CD4-positive, alpha-beta T cell (primary cell): ENCODE data around the gene DNASE1. TPM values are rescaled to one million over a fixed set of nuclear protein-coding genes. Genes with fewer than 3 reads are reported as not detected.

ENCODE experiments used
- ATAC-seq: fragments of 200-7000 bp; cut with Tn5 transposase; one replicate; pipeline ENCODE4 v1.10.0; 2022; ENCODE audit warnings: mild to moderate bottlenecking; ENCODE audit not compliant: poor library complexity
- CTCF ChIA-PET: fragments of 350-600 bp; sonication (Branson Sonifier 250); formaldehyde crosslinking; loops from one replicate; lab custom pipeline; 2021; ENCODE audit warnings: antibody characterized with exemption, inconsistent platforms; lab: Charles Lee
- POLR2A ChIA-PET: fragments of 350-600 bp; sonication (Branson Sonifier 250); formaldehyde crosslinking; loops from one replicate; lab custom pipeline; 2021; ENCODE audit warnings: antibody characterized with exemption, inconsistent platforms; lab: Charles Lee
- DNase-seq, 14 experiments: peaks; one replicate each; pipeline ENCODE4 v3.0.0-alpha.2; 2013 to 2020; ENCODE audit warnings: mixed read lengths in 2 of 14
- H3K27ac ChIP-seq, 2 donors: one replicate each; pipeline versions ENCODE4 v1.5.1 to v1.7.0; 2013; ENCODE audit warnings: low read length in 2 of 2, low read depth in 1 of 2, mild to moderate bottlenecking in 1 of 2
- H3K27me3 ChIP-seq, 2 experiments: 1 replicate in 1 of 2; 2 replicates in 1 of 2; pipeline versions ENCODE4 v1.6.1 to v1.7.0; 2013; ENCODE audit warnings: low read length in 2 of 2, control low read depth in 1 of 2, mild to moderate bottlenecking in 1 of 2, moderate library complexity in 1 of 2; ENCODE audit not compliant: insufficient read depth in 2 of 2, control insufficient read depth in 1 of 2
- H3K36me3 ChIP-seq: one replicate; pipeline ENCODE4 v1.6.1; 2013; ENCODE audit warnings: low read length, control low read depth; ENCODE audit not compliant: insufficient read depth
- H3K4me1 ChIP-seq: one replicate; pipeline ENCODE4 v1.6.1; 2013; ENCODE audit warnings: low read length, control low read depth; ENCODE audit not compliant: insufficient read depth
- H3K4me3 ChIP-seq: one replicate; pipeline ENCODE4 v1.5.1; 2013; ENCODE audit warnings: mild to moderate bottlenecking, low read length, moderate library complexity
- H3K9me3 ChIP-seq, 2 experiments: 1 replicate in 1 of 2; 2 replicates in 1 of 2; pipeline versions ENCODE4 v1.6.1 to v1.7.0; 2013; ENCODE audit warnings: low read length in 2 of 2, mild to moderate bottlenecking in 2 of 2, control low read depth in 1 of 2, moderate library complexity in 1 of 2; ENCODE audit not compliant: control insufficient read depth in 1 of 2, insufficient read depth in 1 of 2
- H3K27ac Mint-ChIP-seq: one replicate; pipeline ENCODE4 v1.8.0; 2020; ENCODE audit warnings: mixed read lengths
- H3K27me3 Mint-ChIP-seq: one replicate; pipeline ENCODE4 v1.8.0; 2021; ENCODE audit warnings: mixed read lengths
- H3K36me3 Mint-ChIP-seq: one replicate; pipeline ENCODE4 v1.8.0; 2021; ENCODE audit warnings: low read depth, mixed read lengths
- H3K4me1 Mint-ChIP-seq: one replicate; pipeline ENCODE4 v1.8.0; 2021; ENCODE audit warnings: low read depth, mixed read lengths
- H3K4me3 Mint-ChIP-seq: one replicate; pipeline ENCODE4 v1.8.0; 2020; ENCODE audit warnings: mild to moderate bottlenecking, mixed read lengths
- H3K9me3 Mint-ChIP-seq: one replicate; pipeline ENCODE4 v1.8.0; 2020; ENCODE audit warnings: mixed read lengths
- intact Hi-C, 2 experiments: fragments of 100-400 bp; cut with DNase I in 1 of 2; cut with micrococcal nuclease in 1 of 2; formaldehyde crosslinking; loops; one replicate each; pipeline versions ENCODE4 v1.15.1 to v1.9.0; 2023 to 2025; cut with DNase I, micrococcal nuclease
- total RNA-seq, 174 experiments: library from RNA in 2 of 174; stranded (reverse) in 2 of 174; gene quantifications; one replicate each; pipeline ENCODE4 v1.2.3 and lab custom pipeline; 2021 to 2026
- TF ChIP-seq, protein P1 (sequence below): fragments of 200-600 bp; IDR thresholded peaks from one replicate; pipeline ENCODE4 v1.8.0; 2022; ENCODE audit warnings: antibody characterized with exemption, mild to moderate bottlenecking

DNASE1 gene
- total RNA-seq, 2 experiments from 2014 or later, result 9.5 to 10.4 TPM

DNA sequence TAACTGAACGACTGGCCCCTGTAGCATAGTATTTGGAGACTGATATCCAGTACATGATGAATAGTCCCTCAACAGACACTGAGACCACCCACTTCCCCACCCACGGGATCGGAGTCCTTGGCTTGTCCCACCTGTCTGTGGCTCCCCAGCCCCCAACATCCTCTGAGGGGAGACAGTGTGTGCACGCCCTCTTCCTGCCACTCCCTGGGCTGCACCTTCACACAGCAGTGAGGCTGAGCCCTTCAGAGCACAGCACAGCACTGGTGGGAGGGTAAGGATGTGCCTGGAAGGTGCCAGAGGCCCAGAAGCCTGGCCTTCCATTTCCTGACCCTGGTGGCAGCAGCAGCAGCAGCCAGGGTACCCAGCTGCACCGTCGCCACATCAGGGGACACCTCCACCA lies 11.0 kb downstream of the DNASE1 start:
- TF ChIP-seq, protein P1, sequence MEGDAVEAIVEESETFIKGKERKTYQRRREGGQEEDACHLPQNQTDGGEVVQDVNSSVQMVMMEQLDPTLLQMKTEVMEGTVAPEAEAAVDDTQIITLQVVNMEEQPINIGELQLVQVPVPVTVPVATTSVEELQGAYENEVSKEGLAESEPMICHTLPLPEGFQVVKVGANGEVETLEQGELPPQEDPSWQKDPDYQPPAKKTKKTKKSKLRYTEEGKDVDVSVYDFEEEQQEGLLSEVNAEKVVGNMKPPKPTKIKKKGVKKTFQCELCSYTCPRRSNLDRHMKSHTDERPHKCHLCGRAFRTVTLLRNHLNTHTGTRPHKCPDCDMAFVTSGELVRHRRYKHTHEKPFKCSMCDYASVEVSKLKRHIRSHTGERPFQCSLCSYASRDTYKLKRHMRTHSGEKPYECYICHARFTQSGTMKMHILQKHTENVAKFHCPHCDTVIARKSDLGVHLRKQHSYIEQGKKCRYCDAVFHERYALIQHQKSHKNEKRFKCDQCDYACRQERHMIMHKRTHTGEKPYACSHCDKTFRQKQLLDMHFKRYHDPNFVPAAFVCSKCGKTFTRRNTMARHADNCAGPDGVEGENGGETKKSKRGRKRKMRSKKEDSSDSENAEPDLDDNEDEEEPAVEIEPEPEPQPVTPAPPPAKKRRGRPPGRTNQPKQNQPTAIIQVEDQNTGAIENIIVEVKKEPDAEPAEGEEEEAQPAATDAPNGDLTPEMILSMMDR, result peak; percentile 39
- Mint-ChIP-seq H3K9me3 (no peaks in the 10 kb centered on the region), H3K36me3 (peaks cover 44% of the 10 kb centered on the region), H3K27ac (peak overlapping the region; percentile 61), H3K27me3 (no peaks in the 10 kb centered on the region), H3K4me3 (no peak overlapping the region), H3K4me1 (peaks cover 20% of the 10 kb centered on the region)
- Histone ChIP-seq H3K4me1 (peaks cover 15% of the 10 kb centered on the region), H3K27ac (peak overlapping the region; percentile 0 to 9), H3K4me3 (no peak overlapping the region), H3K36me3 (peaks cover 45% of the 10 kb centered on the region), H3K27me3 (no peaks in the 10 kb centered on the region), H3K9me3 (no peaks in the 10 kb centered on the region)
- CTCF ChIA-PET, result no interaction called here
- POLR2A ChIA-PET, result interaction anchor here (0.6 kb wide), 1 partner anchor 1016 kb away, joined by 3 read pairs; no protein-coding TSS in a partner anchor
- DNase-seq, result peak; percentile 10 to 64 (median 38)
- intact Hi-C loops, result loop anchor here (1.0 to 2.0 kb wide), 2 partner anchors 138 to 139 kb away; no protein-coding TSS in a partner anchor
- ATAC-seq, result peak; percentile 100

DNA sequence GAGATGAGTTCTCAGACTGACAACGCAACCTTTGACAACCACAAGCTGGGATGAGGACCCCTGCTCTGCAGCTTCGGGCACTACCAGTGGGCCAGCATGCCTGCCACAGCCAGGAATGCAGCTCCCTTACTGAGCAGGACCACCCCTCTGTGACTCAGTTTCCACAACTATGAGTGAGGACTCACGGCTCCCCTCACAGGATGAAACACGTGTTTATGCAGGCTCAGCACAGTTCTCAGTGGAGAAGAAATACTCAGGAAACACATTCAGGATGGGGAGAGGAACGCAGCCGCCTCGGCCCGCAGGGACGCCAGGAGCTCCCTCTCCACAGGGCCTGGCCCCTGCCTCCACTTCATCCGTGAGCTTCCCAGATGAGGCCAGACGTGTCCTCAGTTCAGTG lies 14.1 kb downstream of the DNASE1 start:
- no peaks in the 10 kb centered on the region for H3K27me3 ChIP-seq
- CTCF ChIA-PET, result no interaction called here
- TF ChIP-seq, protein P1, result no peak
- no peak overlapping the region for H3K4me3 ChIP-seq
- DNase-seq (no peak), ATAC-seq (no peak)
- no peak overlapping the region for H3K4me3 Mint-ChIP-seq
- H3K4me1 ChIP-seq, result peaks cover 15% of the 10 kb centered on the region
- H3K9me3 Mint-ChIP-seq, result no peaks in the 10 kb centered on the region
- peaks cover 35% of the 10 kb centered on the region for H3K36me3 Mint-ChIP-seq
- no peak overlapping the region for H3K27ac Mint-ChIP-seq
- no peaks in the 10 kb centered on the region for H3K27me3 Mint-ChIP-seq
- no peaks in the 10 kb centered on the region for H3K9me3 ChIP-seq
- peaks cover 20% of the 10 kb centered on the region for H3K4me1 Mint-ChIP-seq
- POLR2A ChIA-PET, result no interaction called here
- H3K36me3 ChIP-seq, result peaks cover 43% of the 10 kb centered on the region
- H3K27ac ChIP-seq, result no peak overlapping the region
- intact Hi-C loops, result no loop called here

DNA sequence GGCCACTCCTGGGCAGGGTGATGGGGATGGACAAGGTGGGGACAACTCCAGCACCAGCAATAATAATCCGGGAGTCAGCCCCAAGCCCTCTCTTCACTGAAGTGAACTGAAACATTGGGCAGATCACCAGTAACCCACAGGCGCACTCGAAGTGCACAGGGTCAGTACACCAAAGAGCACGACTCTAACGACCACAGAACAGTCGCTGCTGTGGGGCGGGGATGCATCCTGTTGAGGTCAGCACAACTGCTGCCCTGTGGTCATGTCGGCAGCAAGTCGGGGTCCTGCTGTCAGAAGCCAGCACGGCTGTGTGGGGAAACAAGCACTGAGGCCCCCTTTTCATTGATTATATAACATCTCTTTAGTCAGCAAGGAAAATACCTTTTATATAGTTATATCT lies 14.6 kb downstream of the DNASE1 start:
- ATAC-seq (no peak), DNase-seq (no peak)
- intact Hi-C loops, result no loop called here
- H3K36me3 Mint-ChIP-seq, result peaks cover 38% of the 10 kb centered on the region
- no peaks in the 10 kb centered on the region for H3K9me3 Mint-ChIP-seq
- peaks cover 20% of the 10 kb centered on the region for H3K4me1 Mint-ChIP-seq
- Histone ChIP-seq H3K4me1 (peaks cover 15% of the 10 kb centered on the region), H3K27me3 (no peaks in the 10 kb centered on the region), H3K36me3 (peaks cover 46% of the 10 kb centered on the region), H3K9me3 (no peaks in the 10 kb centered on the region), H3K27ac (no peak overlapping the region), H3K4me3 (no peak overlapping the region)
- ChIA-PET POLR2A (no interaction called here), CTCF (no interaction called here)
- no peaks in the 10 kb centered on the region for H3K27me3 Mint-ChIP-seq
- H3K27ac Mint-ChIP-seq, result no peak overlapping the region
- no peak overlapping the region for H3K4me3 Mint-ChIP-seq
- TF ChIP-seq, protein P1, result no peak
